Keratinocyte (primary cell): ENCODE measurements around the gene SLC13A3. TPM values are rescaled to one million over a fixed set of nuclear protein-coding genes. Genes with fewer than 3 reads are reported as not detected.

Experiments used
- DNase-seq: peaks from one replicate; pipeline ENCODE4 v3.0.0-alpha.2; 2011; ENCODE audit warnings: low read depth, missing footprints, low spot score
- FAIRE-seq: peaks from 2 replicates; lab custom pipeline; 2011; peaks lifted over from hg19 to GRCh38; lab: Jason Lieb, UNC
- H2AFZ ChIP-seq: 2 replicates; pipeline ENCODE4 v1.6.0; 2012; ENCODE audit warnings: low read length, control low read depth, inconsistent platforms; ENCODE audit not compliant: control insufficient read depth
- H3K27ac ChIP-seq: 2 replicates; pipeline ENCODE4 v1.5.1; 2011; ENCODE audit warnings: low read length; ENCODE audit not compliant: control insufficient read depth, insufficient read depth
- H3K27me3 ChIP-seq: 3 replicates; pipeline ENCODE4 v1.6.0; 2011; ENCODE audit warnings: low read length; ENCODE audit not compliant: control insufficient read depth, insufficient read depth; ENCODE audit errors: extremely low read depth
- H3K36me3 ChIP-seq, 2 experiments: 2 replicates in 1 of 2; 3 replicates in 1 of 2; pipeline ENCODE4 v1.5.1; 2011; ENCODE audit warnings: low read length in 2 of 2, mild to moderate bottlenecking in 1 of 2; ENCODE audit not compliant: control insufficient read depth in 2 of 2, insufficient read depth in 2 of 2; ENCODE audit errors: extremely low read depth in 1 of 2
- H3K4me1 ChIP-seq: 3 replicates; pipeline ENCODE4 v1.5.1; 2011; ENCODE audit warnings: low read length; ENCODE audit not compliant: control insufficient read depth, insufficient read depth; ENCODE audit errors: extremely low read depth
- H3K4me2 ChIP-seq: 3 replicates; pipeline ENCODE4 v1.6.0; 2011; ENCODE audit warnings: low read depth, low read length; ENCODE audit not compliant: control insufficient read depth, insufficient read depth; ENCODE audit errors: extremely low read depth
- H3K4me3 ChIP-seq, 3 experiments: fragments of 200-600 bp in 1 of 3; sonication (generic) in 1 of 3; 2 replicates in 2 of 3; 3 replicates in 1 of 3; pipeline ENCODE4 v1.5.1; 2011 to 2016; ENCODE audit warnings: low read length in 3 of 3, mild to moderate bottlenecking in 3 of 3, control low read depth in 2 of 3, inconsistent platforms in 1 of 3, low read depth in 1 of 3, mixed read lengths in 1 of 3, mixed run types in 1 of 3, moderate library complexity in 1 of 3; ENCODE audit not compliant: control insufficient read depth in 2 of 3, insufficient read depth in 2 of 3; ENCODE audit errors: extremely low read depth in 1 of 3
- H3K79me2 ChIP-seq: 2 replicates; pipeline ENCODE4 v1.6.0; 2012; ENCODE audit warnings: low read length; ENCODE audit not compliant: control insufficient read depth, insufficient read depth
- H3K9ac ChIP-seq: 3 replicates; pipeline ENCODE4 v1.6.0; 2011; ENCODE audit warnings: low read length; ENCODE audit not compliant: control insufficient read depth, insufficient read depth; ENCODE audit errors: extremely low read depth
- H3K9me1 ChIP-seq: 3 replicates; pipeline ENCODE4 v1.6.0; 2011; ENCODE audit warnings: low read length; ENCODE audit not compliant: control insufficient read depth, insufficient read depth; ENCODE audit errors: extremely low read depth
- H3K9me3 ChIP-seq: 2 replicates; pipeline ENCODE4 v1.5.1; 2012; ENCODE audit warnings: low read depth, low read length; ENCODE audit not compliant: control insufficient read depth
- H4K20me1 ChIP-seq: 3 replicates; pipeline ENCODE4 v1.6.0; 2011; ENCODE audit warnings: low read length; ENCODE audit not compliant: control insufficient read depth, insufficient read depth; ENCODE audit errors: extremely low read depth
- CTCF ChIP-seq, 3 experiments: IDR thresholded peaks in 1 of 3; conservative IDR thresholded peaks in 1 of 3; optimal IDR thresholded peaks in 1 of 3; 2 replicates in 2 of 3; 3 replicates in 1 of 3; pipeline versions ENCODE3 to v1.5.1; 2011; ENCODE audit warnings: low read length in 3 of 3, mild to moderate bottlenecking in 3 of 3, moderate library complexity in 2 of 3, control low read depth in 1 of 3, inconsistent platforms in 1 of 3; ENCODE audit not compliant: insufficient read depth in 2 of 3; ENCODE audit errors: extremely low read depth in 1 of 3
- EZH2 ChIP-seq: IDR thresholded peaks from one replicate; pipeline ENCODE4 v1.6.1; 2012; ENCODE audit warnings: inconsistent platforms, mild to moderate bottlenecking, low read length, moderate library complexity
- dilution Hi-C: fragments of 300-500 bp; cut with MboI; formaldehyde crosslinking; loops from one replicate; pipeline ENCODE4 v1.7.0; 2020; ENCODE audit warnings: low sequenced_read_pairs; ENCODE audit not compliant: extremely low pct_ligation_motif_present
- polyA plus RNA-seq, 5 experiments: library from polyadenylated mRNA; depleted of rRNA in 3 of 5; stranded (reverse) in 3 of 5; stranded (forward) in 1 of 5; unstranded in 1 of 5; fragments of >200 nt; gene quantifications; 1 replicate in 1 of 5; 2 replicates in 3 of 5; 3 replicates in 1 of 5; pipeline versions ENCODE4 v1.2.1 to v1.2.3, GENCODE V29; 2011 to 2012; ENCODE audit warnings: missing spikeins in 2 of 5, low read depth in 1 of 5, low replicate concordance in 1 of 5

Gene SLC13A3
- polyA plus RNA-seq, 1 donor (not counting 4 experiments of a cell fraction or from before 2014, with no cell fraction given) = 4.5 TPM

DNA sequence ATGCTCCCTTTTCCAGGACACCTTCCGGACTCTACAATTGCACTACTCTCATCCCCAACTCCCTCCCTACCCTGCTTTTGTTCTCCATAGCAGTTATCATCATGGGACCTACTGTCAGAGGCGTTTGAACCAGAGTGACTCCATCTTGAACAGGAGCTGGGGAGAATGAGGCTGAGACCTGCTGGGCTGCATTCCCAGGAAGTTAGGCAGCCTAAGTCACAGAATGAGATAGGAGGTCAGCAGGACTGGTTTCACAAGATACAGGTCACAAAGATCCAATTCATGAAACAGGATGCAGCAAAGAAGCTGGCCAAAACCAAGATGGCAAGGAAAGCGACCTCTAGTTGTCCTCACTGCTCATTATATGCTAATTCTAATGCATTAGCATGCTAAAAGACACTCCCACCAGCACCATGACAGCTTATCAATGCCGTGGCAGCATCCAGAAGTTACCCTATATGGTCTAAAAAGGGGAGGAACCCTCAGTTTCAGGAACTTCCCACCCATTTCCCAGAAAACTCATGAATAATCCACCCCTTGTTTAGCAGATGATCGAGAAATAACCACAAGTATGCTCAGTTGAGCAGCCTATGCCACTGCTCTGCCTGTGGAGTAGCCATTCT lies 15.6 kb downstream of the SLC13A3 start:
- Histone ChIP-seq H2AFZ (no peak overlapping the region), H3K4me3 (no peak overlapping the region), H3K4me1 (no peaks in the 10 kb centered on the region), H3K27me3 (no peaks in the 10 kb centered on the region), H3K79me2 (no peaks in the 10 kb centered on the region), H3K4me2 (no peak overlapping the region), H3K9ac (no peak overlapping the region), H3K9me3 (no peaks in the 10 kb centered on the region), H3K27ac (no peak overlapping the region), H3K9me1 (no peaks in the 10 kb centered on the region), H3K36me3 (no peaks in the 10 kb centered on the region), H4K20me1 (no peaks in the 10 kb centered on the region)
- DNase-seq (no peak), FAIRE-seq (no peak)
- TF ChIP-seq CTCF (optimal IDR thresholded peaks at IDR 0.05 in 1 of 3, IDR thresholded peaks at IDR 0.05 in 1 of 3, conservative IDR thresholded peaks at IDR 0.05 in 1 of 3; ENCODE audit: extremely low read depth in 1 of 3, insufficient read depth in 2 of 3, low read length in 3 of 3) (no peak), EZH2 (no peak)
- dilution Hi-C loops = no loop called here

DNA sequence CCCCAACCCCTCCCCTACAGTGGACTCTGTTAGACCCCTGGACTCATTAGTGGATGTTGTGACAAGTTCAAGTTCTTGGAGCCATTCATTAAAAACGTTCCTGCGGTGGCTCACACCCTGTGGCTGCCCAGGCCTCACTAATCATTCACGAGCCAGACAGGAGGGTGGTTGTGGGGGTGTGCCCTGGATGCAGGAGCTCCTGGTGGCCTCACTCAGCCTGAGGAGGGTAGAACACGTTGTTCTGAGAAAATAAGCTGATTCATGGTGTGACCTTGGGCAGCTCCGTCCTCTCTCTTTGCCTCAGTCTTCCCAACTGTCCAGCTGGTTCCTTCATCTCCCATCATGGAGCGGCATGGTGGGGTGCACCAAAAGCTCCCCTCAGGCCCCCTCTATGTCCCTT lies 16.7 kb downstream of the SLC13A3 start:
- Histone ChIP-seq H3K4me1 (no peaks in the 10 kb centered on the region), H3K27ac (no peak overlapping the region), H3K27me3 (no peaks in the 10 kb centered on the region), H3K4me3 (no peak overlapping the region), H3K4me2 (no peak overlapping the region), H2AFZ (no peak overlapping the region), H3K9ac (no peak overlapping the region), H3K9me1 (no peaks in the 10 kb centered on the region), H4K20me1 (no peaks in the 10 kb centered on the region), H3K9me3 (no peaks in the 10 kb centered on the region), H3K79me2 (no peaks in the 10 kb centered on the region), H3K36me3 (no peaks in the 10 kb centered on the region)
- TF ChIP-seq EZH2 = no peak
- FAIRE-seq = no peak
- no peak for DNase-seq
- dilution Hi-C loops = no loop called here
